Neural crest cell (in vitro differentiated cells): Measurements from ENCODE around the gene TPGS2. TPM values are rescaled to one million over a fixed set of nuclear protein-coding genes. Genes with fewer than 3 reads are reported as not detected.

Experiments used
- DNase-seq: peaks from one replicate; pipeline ENCODE4 v3.0.0; 2021; ENCODE audit warnings: low read depth, mixed read lengths, low spot score
- H3K27ac Mint-ChIP-seq: one replicate; pipeline ENCODE4 v1.8.0; 2021; ENCODE audit warnings: mild to moderate bottlenecking, mixed read lengths; ENCODE audit not compliant: unreplicated experiment
- H3K27me3 Mint-ChIP-seq: 2 replicates; pipeline ENCODE4 v1.8.0; 2021; ENCODE audit warnings: low read depth, mild to moderate bottlenecking, mixed read lengths
- H3K36me3 Mint-ChIP-seq: 2 replicates; pipeline ENCODE4 v1.8.0; 2021; ENCODE audit warnings: low read depth, mild to moderate bottlenecking, mixed read lengths
- H3K4me1 Mint-ChIP-seq: 2 replicates; pipeline ENCODE4 v1.8.0; 2021; ENCODE audit warnings: mixed read lengths
- H3K4me3 Mint-ChIP-seq: one replicate; pipeline ENCODE4 v1.8.0; 2021; ENCODE audit warnings: mild to moderate bottlenecking, mixed read lengths
- H3K9me3 Mint-ChIP-seq: 2 replicates; pipeline ENCODE4 v1.8.0; 2021; ENCODE audit warnings: mixed read lengths
- CTCF ChIP-seq: fragments of 200-600 bp; sonication (generic); conservative IDR thresholded peaks from 2 replicates; pipeline ENCODE4 v1.5.0; 2021; ENCODE audit warnings: antibody characterized with exemption, mild to moderate bottlenecking
- total RNA-seq: library from RNA; stranded (reverse); gene quantifications from 2 replicates; pipeline ENCODE4 v1.2.1, GENCODE V29; 2021

TPGS2 gene
- total RNA-seq, 1 donor from 2014 or later = 175 TPM

GRCh38 chr18:36759167-36759776 lies 69.5 kb downstream of the TPGS2 start:
- no peak for DNase-seq
- Mint-ChIP-seq H3K4me3 (no peak overlapping the region), H3K4me1 (no peaks in the 10 kb centered on the region), H3K36me3 (peaks cover 17% of the 10 kb centered on the region), H3K27me3 (no peaks in the 10 kb centered on the region), H3K9me3 (peaks cover 5% of the 10 kb centered on the region), H3K27ac (no peak overlapping the region)
- no peak for TF ChIP-seq CTCF

GRCh38 chr18:36758623-36759022 lies 70.2 kb downstream of the TPGS2 start:
- no peaks in the 10 kb centered on the region for H3K4me1 Mint-ChIP-seq

GRCh38 chr18:36757991-36758390 lies 70.8 kb downstream of the TPGS2 start:
- Mint-ChIP-seq H3K4me1 (no peaks in the 10 kb centered on the region), H3K9me3 (peaks cover 5% of the 10 kb centered on the region), H3K27me3 (no peaks in the 10 kb centered on the region), H3K36me3 (peaks cover 17% of the 10 kb centered on the region), H3K4me3 (no peak overlapping the region), H3K27ac (no peak overlapping the region)
- DNase-seq = no peak
- no peak for TF ChIP-seq CTCF

More at GRCh38 chr18:36758623-36759022, 70.2 kb downstream of the TPGS2 start:
- peaks cover 17% of the 10 kb centered on the region for H3K36me3 Mint-ChIP-seq
- H3K27me3 Mint-ChIP-seq = no peaks in the 10 kb centered on the region
- no peak for DNase-seq
- no peak for TF ChIP-seq CTCF
- H3K9me3 Mint-ChIP-seq = peaks cover 5% of the 10 kb centered on the region
- H3K27ac Mint-ChIP-seq = no peak overlapping the region
- no peak overlapping the region for H3K4me3 Mint-ChIP-seq

- no peak for DNase-seq
- H3K27ac Mint-ChIP-seq = no peak overlapping the region
- no peak overlapping the region for H3K4me3 Mint-ChIP-seq
- H3K36me3 Mint-ChIP-seq = peaks cover 13% of the 10 kb centered on the region
- H3K4me1 Mint-ChIP-seq = no peaks in the 10 kb centered on the region
- H3K9me3 Mint-ChIP-seq = peaks cover 5% of the 10 kb centered on the region
- H3K27me3 Mint-ChIP-seq = no peaks in the 10 kb centered on the region
- TF ChIP-seq CTCF = peak; percentile 80
These were observed 71.7 kb downstream of the TPGS2 start for GRCh38 chr18:36757081-36757480.

- no peak overlapping the region for H3K27ac Mint-ChIP-seq
- no peaks in the 10 kb centered on the region for H3K9me3 Mint-ChIP-seq
- no peaks in the 10 kb centered on the region for H3K27me3 Mint-ChIP-seq
- no peak for TF ChIP-seq CTCF
- H3K36me3 Mint-ChIP-seq = peaks cover 8% of the 10 kb centered on the region
- DNase-seq = no peak
- H3K4me3 Mint-ChIP-seq = no peak overlapping the region
- H3K4me1 Mint-ChIP-seq = no peaks in the 10 kb centered on the region
These were observed 72.6 kb downstream of the TPGS2 start for GRCh38 chr18:36756242-36756641.
